Fibroblast of villous mesenchyme (primary cell): ENCODE measurements around the gene SMNDC1. TPM values are rescaled to one million over a fixed set of nuclear protein-coding genes. Genes with fewer than 3 reads are reported as not detected.

Source experiments
- DNase-seq: peaks from one replicate; pipeline ENCODE4 v3.0.0-alpha.2; 2010; ENCODE audit warnings: low read depth
- H3K4me3 ChIP-seq: 2 replicates; pipeline ENCODE4 v1.5.1; 2011; ENCODE audit warnings: low read depth, mild to moderate bottlenecking, low read length
- total RNA-seq: library from RNA; depleted of rRNA; stranded (reverse); fragments of >200 nt; gene quantifications from 2 replicates; pipeline ENCODE4 v1.2.3, GENCODE V29; 2012
- TF ChIP-seq, protein P1 (sequence below): IDR thresholded peaks from 2 replicates; pipeline ENCODE4 v1.5.1; 2012; ENCODE audit warnings: low read depth, mild to moderate bottlenecking, low read length; ENCODE audit not compliant: insufficient read depth

SMNDC1 gene
- total RNA-seq, 1 donor, result 11.7 TPM

DNA sequence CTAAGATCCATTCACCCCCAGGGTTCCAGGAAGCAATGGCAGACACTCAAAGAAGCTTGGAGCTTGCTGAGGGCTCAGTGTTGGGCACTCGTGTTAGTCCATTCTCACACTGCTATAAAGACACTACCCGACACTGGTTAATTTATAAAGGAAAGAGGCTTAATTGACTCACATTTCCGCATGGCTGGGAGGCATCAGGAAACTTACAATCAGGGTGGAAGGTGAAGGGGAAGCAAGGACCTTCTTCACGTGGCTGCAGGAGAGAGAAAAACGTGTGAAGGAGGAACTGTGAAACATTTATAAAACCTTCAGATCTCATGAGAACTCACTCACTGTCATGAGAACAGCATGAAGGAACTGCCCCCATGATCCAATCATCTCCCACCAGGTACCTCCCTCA is 44.7 kb upstream of the SMNDC1 start:
- no peak for DNase-seq

GRCh38 chr10:110348336-110348735 is 43.6 kb upstream of the SMNDC1 start:
- TF ChIP-seq, protein P1, sequence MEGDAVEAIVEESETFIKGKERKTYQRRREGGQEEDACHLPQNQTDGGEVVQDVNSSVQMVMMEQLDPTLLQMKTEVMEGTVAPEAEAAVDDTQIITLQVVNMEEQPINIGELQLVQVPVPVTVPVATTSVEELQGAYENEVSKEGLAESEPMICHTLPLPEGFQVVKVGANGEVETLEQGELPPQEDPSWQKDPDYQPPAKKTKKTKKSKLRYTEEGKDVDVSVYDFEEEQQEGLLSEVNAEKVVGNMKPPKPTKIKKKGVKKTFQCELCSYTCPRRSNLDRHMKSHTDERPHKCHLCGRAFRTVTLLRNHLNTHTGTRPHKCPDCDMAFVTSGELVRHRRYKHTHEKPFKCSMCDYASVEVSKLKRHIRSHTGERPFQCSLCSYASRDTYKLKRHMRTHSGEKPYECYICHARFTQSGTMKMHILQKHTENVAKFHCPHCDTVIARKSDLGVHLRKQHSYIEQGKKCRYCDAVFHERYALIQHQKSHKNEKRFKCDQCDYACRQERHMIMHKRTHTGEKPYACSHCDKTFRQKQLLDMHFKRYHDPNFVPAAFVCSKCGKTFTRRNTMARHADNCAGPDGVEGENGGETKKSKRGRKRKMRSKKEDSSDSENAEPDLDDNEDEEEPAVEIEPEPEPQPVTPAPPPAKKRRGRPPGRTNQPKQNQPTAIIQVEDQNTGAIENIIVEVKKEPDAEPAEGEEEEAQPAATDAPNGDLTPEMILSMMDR, result no peak
- H3K4me3 ChIP-seq, result no peak overlapping the region
- no peak for DNase-seq

More for the DNA sequence above, 44.7 kb upstream of the SMNDC1 start:
- H3K4me3 ChIP-seq, result no peak overlapping the region
- TF ChIP-seq, protein P1, result no peak

DNA sequence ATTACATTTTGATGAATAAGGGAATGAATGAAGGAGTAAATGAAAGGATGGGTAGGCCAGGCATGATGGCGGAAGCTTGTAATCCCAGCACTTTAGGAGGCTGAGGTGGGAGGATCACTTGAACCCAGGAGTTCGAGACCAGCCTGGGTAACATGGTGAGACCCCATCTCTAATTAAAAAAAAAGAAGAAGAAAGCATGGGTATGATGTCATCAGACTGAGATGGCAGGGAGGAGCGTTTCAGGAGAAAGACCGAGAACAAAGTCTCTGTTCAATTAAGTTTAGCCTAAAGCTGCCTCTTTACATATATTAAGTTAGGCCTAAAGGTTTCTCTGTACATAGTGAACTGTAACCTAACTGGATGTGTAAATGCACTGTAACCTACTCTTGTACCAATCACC is 42.2 kb upstream of the SMNDC1 start:
- DNase-seq, result no peak
- TF ChIP-seq, protein P1, result no peak
- H3K4me3 ChIP-seq, result no peak overlapping the region

DNA sequence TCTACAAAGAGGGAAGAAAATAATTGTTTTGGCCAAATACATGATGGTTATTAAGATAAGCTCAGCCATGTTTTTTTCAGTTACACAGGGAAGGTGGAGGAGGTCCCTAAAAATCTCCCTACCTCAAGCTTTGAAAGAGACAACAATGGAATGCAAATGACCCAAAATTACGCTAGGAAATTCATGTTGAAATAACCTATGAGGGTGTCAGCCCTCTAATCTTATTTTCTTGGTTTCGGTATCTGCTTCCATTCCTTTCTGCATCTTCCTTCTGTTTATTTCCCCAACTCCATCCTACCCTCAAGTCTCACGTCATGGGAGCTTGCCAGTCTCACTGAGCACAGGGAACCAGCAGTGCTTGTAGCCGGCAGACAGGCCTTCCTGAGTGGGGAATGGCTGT is 40.6 kb upstream of the SMNDC1 start:
- no peak overlapping the region for H3K4me3 ChIP-seq
- no peak for DNase-seq
- TF ChIP-seq, protein P1, result no peak

DNA sequence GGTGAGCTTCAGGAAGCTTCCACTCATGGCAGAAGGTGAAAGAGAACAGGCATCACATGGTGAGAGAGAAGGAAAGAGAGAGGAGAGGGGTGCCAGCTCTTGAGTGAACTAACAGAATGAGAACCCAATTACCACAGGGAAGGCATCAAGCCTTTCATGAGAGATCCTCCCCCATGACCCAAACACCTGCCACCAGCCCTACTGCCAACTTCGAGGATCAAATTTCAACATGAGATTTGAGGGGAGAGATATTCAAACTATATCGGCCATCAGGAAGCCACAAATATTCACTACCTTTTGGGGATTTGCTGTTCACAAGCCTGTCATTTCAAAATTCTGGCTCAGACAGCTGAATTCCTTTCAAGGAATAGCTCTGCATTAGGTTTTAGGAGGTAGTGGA is 39.9 kb upstream of the SMNDC1 start:
- no peak for DNase-seq
- H3K4me3 ChIP-seq, result no peak overlapping the region
- TF ChIP-seq, protein P1, result no peak

GRCh38 chr10:110343947-110344346 is 39.2 kb upstream of the SMNDC1 start:
- DNase-seq, result no peak
- TF ChIP-seq, protein P1, result no peak
- H3K4me3 ChIP-seq, result no peak overlapping the region

- H3K4me3 ChIP-seq, result no peak overlapping the region
- TF ChIP-seq, protein P1, result no peak
- DNase-seq, result no peak
Measured at GRCh38 chr10:110340816-110341215, 36.1 kb upstream of the SMNDC1 start.
